Thyroid gland (tissue), 4 donors: ENCODE data around the gene ATP6V0A1.

Experiments used
- POLR2A ChIP-seq, 2 donors: fragments of 450-650 bp; IDR thresholded peaks; one replicate each; pipeline ENCODE4 v1.6.1; 2017; ENCODE audit warnings: antibody characterized with exemption in 2 of 2, mild to moderate bottlenecking in 2 of 2, moderate library complexity in 1 of 2
- TF ChIP-seq, protein P1 (sequence below), 6 experiments: fragments of 200-600 bp in 3 of 6; fragments of 450-650 bp in 3 of 6; sonication (generic) in 3 of 6; IDR thresholded peaks; one replicate each; pipeline ENCODE4 v1.5.1; 2016 to 2019; ENCODE audit warnings: antibody characterized with exemption in 6 of 6, mild to moderate bottlenecking in 2 of 6, inconsistent platforms in 1 of 6, moderate library complexity in 1 of 6

GRCh38 chr17:42472709-42473521 is 14.2 kb downstream of the ATP6V0A1 start:
- TF ChIP-seq, protein P1, sequence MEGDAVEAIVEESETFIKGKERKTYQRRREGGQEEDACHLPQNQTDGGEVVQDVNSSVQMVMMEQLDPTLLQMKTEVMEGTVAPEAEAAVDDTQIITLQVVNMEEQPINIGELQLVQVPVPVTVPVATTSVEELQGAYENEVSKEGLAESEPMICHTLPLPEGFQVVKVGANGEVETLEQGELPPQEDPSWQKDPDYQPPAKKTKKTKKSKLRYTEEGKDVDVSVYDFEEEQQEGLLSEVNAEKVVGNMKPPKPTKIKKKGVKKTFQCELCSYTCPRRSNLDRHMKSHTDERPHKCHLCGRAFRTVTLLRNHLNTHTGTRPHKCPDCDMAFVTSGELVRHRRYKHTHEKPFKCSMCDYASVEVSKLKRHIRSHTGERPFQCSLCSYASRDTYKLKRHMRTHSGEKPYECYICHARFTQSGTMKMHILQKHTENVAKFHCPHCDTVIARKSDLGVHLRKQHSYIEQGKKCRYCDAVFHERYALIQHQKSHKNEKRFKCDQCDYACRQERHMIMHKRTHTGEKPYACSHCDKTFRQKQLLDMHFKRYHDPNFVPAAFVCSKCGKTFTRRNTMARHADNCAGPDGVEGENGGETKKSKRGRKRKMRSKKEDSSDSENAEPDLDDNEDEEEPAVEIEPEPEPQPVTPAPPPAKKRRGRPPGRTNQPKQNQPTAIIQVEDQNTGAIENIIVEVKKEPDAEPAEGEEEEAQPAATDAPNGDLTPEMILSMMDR (IDR thresholded peaks at IDR 0.05) = no peak
- no peak for TF ChIP-seq POLR2A (IDR thresholded peaks at IDR 0.05)
